Limb (tissue), 2 donors: ENCODE data around the gene PLCD1.
A peak's percentile ranks its signal among the peaks of the same experiment; 100 is the strongest.

Experiments used
- DNase-seq, 2 donors: peaks; one replicate each; pipeline ENCODE4 v3.0.0-alpha.2; 2016; ENCODE audit errors: extremely low spot score in 2 of 2

Gene PLCD1

GRCh38 chr3:38017445-38018295 lies 11.8 kb downstream of the PLCD1 start:
- no peak for DNase-seq

DNA sequence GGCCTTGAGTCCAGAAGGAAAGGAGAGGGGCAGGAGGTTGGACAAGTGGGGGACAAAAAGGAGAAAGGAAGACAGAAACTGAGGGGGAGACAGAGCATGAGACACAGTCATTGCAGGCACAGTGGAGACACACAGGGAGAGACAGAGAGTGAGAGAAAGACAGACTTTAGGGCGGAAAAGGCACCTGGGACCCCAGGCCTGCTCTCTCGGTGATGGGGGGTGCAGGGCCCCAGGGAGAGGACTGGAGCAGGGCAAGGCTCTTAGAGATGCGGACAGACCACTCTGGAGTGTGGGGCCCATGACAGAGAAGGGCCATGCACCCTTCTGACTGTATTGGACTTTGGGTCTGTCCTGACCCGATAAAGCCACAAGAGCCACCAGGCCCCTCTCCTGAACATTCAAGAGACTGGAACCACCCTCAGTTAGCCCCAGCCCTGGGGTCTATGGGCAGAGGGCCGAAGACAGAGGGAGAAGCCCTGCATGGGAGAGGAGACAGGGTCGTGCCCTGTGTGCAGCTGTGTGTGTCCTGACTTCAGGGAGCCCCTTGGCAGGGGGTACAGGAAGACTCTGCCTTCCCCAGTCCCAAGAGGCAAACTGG lies 12.5 kb downstream of the PLCD1 start:
- no peak for DNase-seq

DNA sequence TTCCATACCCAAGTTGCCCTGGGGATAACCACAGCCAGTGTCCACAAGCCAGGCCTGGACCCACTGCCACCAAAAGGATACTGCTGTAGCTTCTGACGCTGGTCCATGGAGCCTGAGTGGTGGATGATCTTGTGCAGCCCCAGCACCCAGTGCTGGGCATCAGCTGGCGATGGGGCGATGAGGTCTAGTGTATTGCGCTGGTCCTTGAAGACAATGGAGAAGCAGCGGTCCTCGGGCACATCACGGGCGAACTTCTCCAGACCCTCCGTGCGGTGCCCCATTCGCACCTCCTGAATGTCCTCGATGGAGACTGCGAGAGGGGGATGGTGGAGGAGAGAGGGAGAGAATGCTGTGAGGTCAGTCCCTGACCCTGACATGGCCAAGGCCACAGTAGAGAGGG lies 13.0 kb downstream of the PLCD1 start:
- no peak for DNase-seq

DNA sequence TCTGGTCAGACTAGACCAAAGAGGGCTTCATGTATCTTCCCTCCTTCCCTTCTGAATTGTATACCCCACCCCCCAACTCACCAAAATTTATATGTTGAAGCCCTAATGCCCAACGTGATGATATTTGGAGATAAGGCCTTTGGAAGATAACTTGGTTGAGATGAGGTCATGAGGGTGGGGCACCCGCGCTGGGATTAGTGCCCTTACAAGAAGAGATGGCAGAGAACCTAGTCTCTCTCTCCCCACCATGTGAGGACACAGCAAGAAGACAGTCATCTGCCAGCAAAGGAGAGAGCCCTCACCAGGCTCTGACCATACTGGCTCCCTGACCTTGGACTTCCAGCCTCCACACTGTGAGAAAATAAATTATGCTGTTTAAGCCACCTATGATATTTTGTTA lies 13.5 kb downstream of the PLCD1 start:
- DNase-seq, result no peak

GRCh38 chr3:38015485-38015884 lies 14.0 kb downstream of the PLCD1 start:
- no peak for DNase-seq

- DNase-seq, result no peak
These were observed 18.3 kb downstream of the PLCD1 start for GRCh38 chr3:38011111-38011510.

GRCh38 chr3:38009807-38010591 lies 19.4 kb downstream of the PLCD1 start:
- no peak for DNase-seq

DNA sequence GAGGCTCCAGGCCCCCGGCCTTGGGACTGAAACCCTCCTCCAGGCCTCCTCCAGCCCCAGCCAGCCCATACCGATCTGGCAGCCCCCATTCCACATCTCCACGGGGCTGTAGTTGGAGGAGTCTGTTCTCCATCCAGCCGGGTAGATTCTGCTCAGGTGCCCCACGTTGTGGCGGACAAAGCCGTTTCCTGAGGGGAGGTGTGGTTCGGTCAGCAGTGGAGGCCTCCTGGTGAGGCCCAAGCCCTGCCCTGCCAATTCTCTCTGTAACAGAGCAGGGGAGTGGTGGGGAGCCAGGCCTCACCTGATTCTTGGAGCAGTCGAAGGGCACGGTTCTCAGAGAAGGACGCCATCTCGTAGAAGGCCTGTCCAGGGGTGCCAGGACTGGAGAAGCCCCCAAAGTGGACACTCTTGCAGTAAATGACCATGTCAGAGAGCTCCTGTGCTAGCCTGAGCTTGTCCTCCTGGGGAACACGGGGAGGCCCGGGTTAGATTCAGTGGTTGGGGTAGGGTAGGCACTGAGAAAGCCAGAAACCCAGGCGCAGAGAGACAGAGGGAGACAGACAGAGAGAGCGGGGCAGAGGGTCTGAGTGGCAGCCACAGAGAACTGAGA lies 20.4 kb downstream of the PLCD1 start:
- no peak for DNase-seq

GRCh38 chr3:38008191-38008701 lies 21.2 kb downstream of the PLCD1 start:
- no peak for DNase-seq

DNA sequence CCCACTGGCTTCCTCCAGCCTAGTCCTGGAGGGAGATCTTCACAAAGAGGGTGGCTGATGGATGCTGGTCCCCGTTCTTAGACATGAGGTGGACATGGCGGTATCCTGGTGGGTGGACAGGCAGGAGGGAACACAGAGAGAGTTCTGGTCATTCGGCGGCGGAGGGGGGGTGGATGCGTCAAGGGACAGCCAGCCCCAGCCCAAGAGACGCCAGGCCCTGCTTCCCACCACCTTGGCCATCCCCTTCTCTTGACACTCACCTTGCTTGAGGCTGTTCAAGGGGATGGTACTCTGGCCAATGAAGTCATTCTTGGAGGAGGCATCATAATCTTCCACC lies 21.7 kb downstream of the PLCD1 start:
- DNase-seq, result no peak

DNA sequence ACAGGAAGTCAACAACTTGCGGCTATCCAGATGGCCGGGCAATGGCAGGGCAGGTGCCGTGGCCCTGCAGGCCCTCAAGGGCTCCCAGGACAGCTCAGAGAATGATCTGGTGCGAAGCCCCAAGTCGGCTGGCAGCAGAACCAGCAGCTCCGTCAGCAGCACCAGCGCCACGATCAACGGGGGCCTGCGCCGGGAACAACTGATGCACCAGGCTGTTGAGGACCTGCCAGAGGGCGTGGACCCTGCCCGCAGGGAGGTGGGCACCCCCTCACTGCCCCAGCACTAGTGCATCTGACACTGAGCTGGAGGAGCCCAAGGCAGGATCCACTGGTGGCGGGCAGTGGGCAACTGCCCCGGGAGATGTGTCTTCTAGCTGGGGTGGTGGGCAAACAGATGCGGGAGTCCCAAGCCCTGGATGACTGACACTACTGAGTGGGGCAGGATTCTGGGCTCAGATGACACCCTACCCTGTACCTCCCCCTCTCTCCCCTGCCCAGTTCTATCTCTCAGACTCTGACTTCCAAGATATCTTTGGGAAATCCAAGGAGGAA lies 22.9 kb downstream of the PLCD1 start:
- no peak for DNase-seq

- no peak for DNase-seq
These were observed 23.4 kb downstream of the PLCD1 start for GRCh38 chr3:38006031-38006430.

DNA sequence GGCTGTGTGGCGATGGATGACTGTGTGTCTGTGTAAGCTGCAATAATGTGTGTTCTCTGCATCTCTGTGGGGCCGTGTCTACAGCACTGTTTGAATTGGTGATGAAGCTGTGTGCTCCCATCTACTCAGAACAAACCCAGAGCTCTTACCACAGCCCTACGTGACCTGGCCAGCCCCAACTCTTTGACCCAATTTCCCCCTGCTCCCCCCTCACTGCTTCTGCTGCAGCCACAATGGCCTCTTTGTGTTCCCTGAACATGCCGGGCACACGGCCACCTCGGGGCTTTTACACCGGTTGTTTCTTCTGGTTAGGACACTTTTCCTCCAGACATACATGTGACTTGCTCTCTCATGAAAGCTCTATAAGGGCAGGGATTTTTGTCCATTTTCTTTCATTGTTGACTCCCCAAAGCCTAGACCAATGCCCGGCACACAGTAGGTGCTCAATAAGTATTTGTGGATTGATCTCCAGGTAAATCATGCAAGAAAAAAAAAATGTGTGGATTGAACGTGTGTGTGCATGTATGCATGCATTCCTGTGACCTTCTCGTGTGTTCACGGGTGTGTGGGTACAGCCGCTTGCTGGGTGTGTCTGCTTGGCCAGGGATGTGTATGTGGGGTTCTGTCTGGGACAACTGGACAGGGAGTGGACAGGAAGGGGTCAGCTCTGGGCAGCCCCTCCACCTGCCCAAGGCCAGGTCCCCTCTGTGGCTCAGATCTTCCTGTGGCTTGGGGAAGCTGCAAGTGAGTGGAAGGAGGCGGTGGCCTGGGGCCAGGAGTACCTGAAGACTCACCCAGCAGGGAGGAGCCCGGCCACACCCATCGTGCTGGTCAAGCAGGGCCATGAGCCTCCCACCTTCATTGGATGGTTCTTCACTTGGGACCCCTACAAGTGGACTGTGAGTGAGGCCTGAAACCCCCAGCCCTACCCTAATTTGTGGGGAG lies 24.1 kb downstream of the PLCD1 start:
- DNase-seq, result peak in 1 of 2 donors; percentile 67

DNA sequence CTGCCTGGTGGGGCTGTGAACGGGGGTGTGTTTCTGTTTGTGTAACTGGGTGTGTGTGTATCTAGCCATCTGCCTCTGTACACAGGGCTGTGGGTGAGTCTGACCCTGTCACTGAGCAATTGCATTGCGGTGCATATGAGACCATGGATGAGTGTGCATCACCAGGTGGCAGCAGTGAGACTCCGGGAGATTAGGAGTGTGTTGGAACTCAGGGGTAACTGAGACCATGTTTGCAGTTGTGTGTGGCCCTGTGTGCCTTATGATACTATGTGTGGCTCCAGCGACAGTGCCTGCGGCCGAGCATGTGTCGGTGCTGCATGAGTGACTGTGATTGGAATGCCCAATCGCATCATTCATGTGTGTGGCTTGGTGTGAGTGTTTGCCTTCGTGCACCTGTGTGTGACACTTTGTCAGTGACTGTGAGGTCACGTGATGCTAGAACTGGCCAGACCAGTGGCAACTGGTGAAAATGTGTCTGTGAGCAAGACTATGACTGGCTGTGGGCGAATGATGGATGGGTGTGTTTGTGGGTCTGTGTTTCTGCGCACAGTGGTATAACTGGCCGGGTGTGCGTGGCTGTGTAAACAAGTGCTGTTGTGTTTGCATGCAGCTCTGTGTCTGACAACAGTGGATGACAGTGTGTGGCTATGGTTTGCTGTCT lies 24.9 kb downstream of the PLCD1 start:
- DNase-seq, result peak; percentile 24 to 77

- no peak for DNase-seq
These were observed 25.5 kb downstream of the PLCD1 start for GRCh38 chr3:38003817-38004414.

DNA sequence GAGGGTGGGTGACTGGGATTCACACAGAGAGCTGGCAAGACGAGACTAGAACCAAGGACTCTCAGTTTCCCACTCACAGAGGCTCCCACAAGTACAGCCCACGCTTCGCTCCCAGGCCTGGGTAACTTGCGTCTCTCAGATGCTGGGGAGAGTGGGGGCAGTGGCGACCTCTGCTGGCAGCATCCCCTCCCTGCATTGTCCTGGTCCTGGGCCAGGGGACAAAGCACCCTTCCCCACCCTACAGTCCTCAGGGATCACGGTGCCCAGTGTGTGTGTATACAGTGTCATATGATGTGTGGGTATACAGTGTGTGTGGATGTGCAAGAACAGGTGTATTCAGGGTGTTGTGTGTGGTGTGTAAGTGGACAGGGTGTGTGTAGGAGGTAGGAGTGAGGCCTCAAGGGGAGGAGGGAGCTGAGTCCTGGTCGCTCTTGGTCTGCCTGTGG lies 26.0 kb downstream of the PLCD1 start:
- peak in 1 of 2 donors; percentile 83 for DNase-seq

- DNase-seq, result no peak
These were observed 26.5 kb downstream of the PLCD1 start for GRCh38 chr3:38002940-38003339.

DNA sequence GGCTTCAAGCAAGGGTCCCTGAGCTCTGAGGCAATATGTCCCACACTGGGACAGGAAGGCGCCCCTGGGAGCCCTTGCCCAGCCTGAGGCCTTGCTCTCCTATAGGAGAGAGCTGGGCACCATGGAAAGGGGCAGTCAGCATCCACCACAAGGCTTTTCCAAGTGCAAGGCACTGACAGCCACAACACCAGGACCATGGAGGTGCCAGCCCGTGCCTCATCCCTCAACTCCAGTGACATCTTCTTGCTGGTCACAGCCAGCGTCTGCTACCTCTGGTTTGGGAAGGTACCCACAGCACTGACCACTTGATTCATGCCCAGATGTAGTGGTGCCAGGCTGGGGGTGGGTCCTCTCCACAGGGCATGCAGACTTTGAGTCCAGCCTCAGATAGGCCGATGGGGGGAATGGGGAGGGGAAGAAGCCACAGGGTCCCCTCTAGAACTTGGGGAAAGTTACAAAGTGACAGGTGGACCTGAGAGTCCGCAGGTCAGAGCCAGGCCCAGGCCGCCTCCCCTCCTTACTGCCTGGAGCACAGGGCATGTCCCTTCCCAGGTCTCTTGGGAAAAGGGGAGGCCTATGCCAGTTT lies 27.1 kb downstream of the PLCD1 start:
- no peak for DNase-seq
